CD4-positive, alpha-beta T cell treated with Interleukin-2 at 100 ng/mL for 4 hours (primary cell): ENCODE data around the gene TLR3.
"Not testable (repeated sequence)": the region's sequence is repeated elsewhere in the genome, so short reads cannot be mapped to it uniquely, and the experiment has no call there.

Experiments
- DNase-seq: peaks from one replicate; pipeline ENCODE4 v3.0.0-alpha.2; 2020; ENCODE audit warnings: low spot score

Gene TLR3

GRCh38 chr4:186068581-186069348 is at the start of gene TLR3:
TSS of gene TLR3 (plus strand) at chr4:186069156. CDS start at chr4:186076620, 7,464 bp downstream.
- DNase-seq = peak; percentile 20

GRCh38 chr4:186019269-186019668 is 49.7 kb upstream of the TLR3 start:
- no peak for DNase-seq

- no peak for DNase-seq
These were observed 48.7 kb upstream of the TLR3 start for GRCh38 chr4:186020106-186020792.

- DNase-seq = no peak
These were observed 48.1 kb upstream of the TLR3 start for GRCh38 chr4:186020793-186021407.

GRCh38 chr4:186021461-186022167 is 47.3 kb upstream of the TLR3 start:
- DNase-seq = no peak

GRCh38 chr4:186023975-186024374 is 45.0 kb upstream of the TLR3 start:
- no peak for DNase-seq

- DNase-seq = no peak
These were observed 44.1 kb upstream of the TLR3 start for GRCh38 chr4:186024637-186025407.

GRCh38 chr4:186025408-186025690 is 43.6 kb upstream of the TLR3 start:
- DNase-seq = no peak

GRCh38 chr4:186027405-186027804 is 41.6 kb upstream of the TLR3 start:
- no peak for DNase-seq

- no peak for DNase-seq
These were observed 39.2 kb upstream of the TLR3 start for GRCh38 chr4:186029571-186030398.

- no peak for DNase-seq
These were observed 38.6 kb upstream of the TLR3 start for GRCh38 chr4:186030399-186030775.

GRCh38 chr4:186030795-186031194 is 38.2 kb upstream of the TLR3 start:
- no peak for DNase-seq

- no peak for DNase-seq
These were observed 36.7 kb upstream of the TLR3 start for GRCh38 chr4:186032259-186032658.

GRCh38 chr4:186033027-186033426 is 35.9 kb upstream of the TLR3 start:
- DNase-seq = no peak

- not testable (repeated sequence) for DNase-seq
These were observed 34.3 kb upstream of the TLR3 start for GRCh38 chr4:186034613-186035012.

GRCh38 chr4:186036976-186037581 is 31.9 kb upstream of the TLR3 start:
- no peak for DNase-seq

GRCh38 chr4:186037692-186038658 is 31.0 kb upstream of the TLR3 start:
- DNase-seq = peak; percentile 56

- no peak for DNase-seq
These were observed 29.3 kb upstream of the TLR3 start for GRCh38 chr4:186039697-186040096.

- no peak for DNase-seq
These were observed 28.6 kb upstream of the TLR3 start for GRCh38 chr4:186040316-186040715.
